ENCODE data around the gene REPS1. TPM values are rescaled to one million over a fixed set of nuclear protein-coding genes. Genes with fewer than 3 reads are reported as not detected.

The REPS1 gene
- total RNA-seq, 1 experiment from 2014 or later = 55.1 TPM

DNA sequence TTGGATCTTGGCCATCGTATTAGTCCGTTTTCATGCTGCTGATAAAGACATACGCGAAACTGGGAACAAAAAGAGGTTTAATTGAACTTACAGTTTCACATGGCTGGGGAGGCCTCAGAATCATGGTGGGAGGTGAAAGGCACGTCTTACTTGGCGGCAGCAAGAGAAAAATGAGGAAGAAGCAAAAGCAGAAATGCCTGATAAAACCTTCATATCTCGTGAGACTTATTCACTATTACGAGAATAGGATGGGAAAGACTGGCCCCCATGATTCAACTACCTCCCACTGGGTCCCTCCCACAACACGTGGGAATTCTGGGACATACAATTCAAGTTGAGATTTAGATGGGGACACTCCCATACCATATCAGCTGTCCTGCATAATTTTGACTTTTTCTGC is 20.1 kb upstream of the REPS1 start (continued):
- no peak for TF ChIP-seq ZNF121 (CRISPR knock-in tag; IDR thresholded peaks at IDR 0.05)

DNA sequence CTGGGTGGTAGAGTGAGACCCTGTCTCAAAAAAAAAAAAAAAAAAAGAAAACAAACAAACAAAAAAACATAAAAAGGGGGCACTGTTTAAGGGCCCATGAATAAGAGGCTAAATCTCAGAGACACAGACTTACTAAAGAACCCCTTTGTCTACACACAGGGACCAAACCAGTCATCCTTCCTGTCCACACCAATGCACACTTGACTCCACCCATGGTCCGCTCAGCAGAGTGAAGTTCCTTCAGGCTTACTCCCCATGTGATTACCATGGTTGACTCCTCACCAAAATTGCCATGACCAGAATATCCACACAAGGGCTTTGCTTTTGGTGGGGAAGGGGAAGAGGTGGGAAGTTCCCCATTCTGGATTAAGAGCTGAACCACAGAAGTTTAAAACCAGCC is 19.4 kb upstream of the REPS1 start:
- CTCF ChIA-PET = no interaction called here
- H3K27ac Mint-ChIP-seq = no peak overlapping the region
- TF ChIP-seq, protein P1, sequence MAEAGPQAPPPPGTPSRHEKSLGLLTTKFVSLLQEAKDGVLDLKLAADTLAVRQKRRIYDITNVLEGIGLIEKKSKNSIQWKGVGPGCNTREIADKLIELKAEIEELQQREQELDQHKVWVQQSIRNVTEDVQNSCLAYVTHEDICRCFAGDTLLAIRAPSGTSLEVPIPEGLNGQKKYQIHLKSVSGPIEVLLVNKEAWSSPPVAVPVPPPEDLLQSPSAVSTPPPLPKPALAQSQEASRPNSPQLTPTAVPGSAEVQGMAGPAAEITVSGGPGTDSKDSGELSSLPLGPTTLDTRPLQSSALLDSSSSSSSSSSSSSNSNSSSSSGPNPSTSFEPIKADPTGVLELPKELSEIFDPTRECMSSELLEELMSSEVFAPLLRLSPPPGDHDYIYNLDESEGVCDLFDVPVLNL (CRISPR knock-in tag; IDR thresholded peaks at IDR 0.05; ENCODE audit: borderline replicate concordance, low read depth) = no peak
- TF ChIP-seq SP1 (CRISPR knock-in tag; conservative IDR thresholded peaks at IDR 0.05) = no peak
- TF ChIP-seq, protein P2, sequence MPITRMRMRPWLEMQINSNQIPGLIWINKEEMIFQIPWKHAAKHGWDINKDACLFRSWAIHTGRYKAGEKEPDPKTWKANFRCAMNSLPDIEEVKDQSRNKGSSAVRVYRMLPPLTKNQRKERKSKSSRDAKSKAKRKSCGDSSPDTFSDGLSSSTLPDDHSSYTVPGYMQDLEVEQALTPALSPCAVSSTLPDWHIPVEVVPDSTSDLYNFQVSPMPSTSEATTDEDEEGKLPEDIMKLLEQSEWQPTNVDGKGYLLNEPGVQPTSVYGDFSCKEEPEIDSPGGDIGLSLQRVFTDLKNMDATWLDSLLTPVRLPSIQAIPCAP (CRISPR knock-in tag; IDR thresholded peaks at IDR 0.05) = no peak
- H3K9me3 Mint-ChIP-seq = no peaks in the 10 kb centered on the region
- POLR2A ChIA-PET = no interaction called here
- no peaks in the 10 kb centered on the region for H3K36me3 Mint-ChIP-seq
- H3K27me3 Mint-ChIP-seq (ENCODE audit: low read depth) = peaks cover 6% of the 10 kb centered on the region; the same call in 1 of the 2 replicates
- H3K4me3 Mint-ChIP-seq = no peak overlapping the region
- H3K4me1 Mint-ChIP-seq = peaks cover 20% of the 10 kb centered on the region
- DNase-seq (ENCODE audit: low spot score) (no peak), ATAC-seq (no peak)

DNA sequence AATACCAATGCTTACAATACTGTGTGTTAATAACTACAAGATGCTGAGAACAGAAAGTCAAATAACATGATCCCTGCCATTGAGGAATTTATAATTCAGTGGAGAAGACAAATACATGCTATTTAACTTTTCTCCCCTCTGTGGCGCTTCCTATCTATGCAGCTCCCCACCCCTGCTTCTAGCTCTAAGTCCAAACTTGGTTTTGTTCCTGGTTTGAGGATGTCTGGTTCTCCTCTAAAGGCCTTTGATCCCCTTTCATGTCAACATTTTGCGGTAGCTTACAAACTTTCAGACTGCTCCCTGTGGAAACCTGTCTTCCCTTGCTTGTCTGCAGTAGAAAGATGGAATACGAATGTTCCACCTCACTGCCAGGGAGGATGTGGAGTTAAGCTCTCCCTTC is 18.4 kb upstream of the REPS1 start:
- DNase-seq (ENCODE audit: low spot score) (no peak), ATAC-seq (no peak)
- peaks cover 6% of the 10 kb centered on the region; the same call in 1 of the 2 replicates for H3K27me3 Mint-ChIP-seq (ENCODE audit: low read depth)
- no peaks in the 10 kb centered on the region for H3K9me3 Mint-ChIP-seq
- no peak overlapping the region for H3K4me3 Mint-ChIP-seq
- ChIA-PET POLR2A (no interaction called here), CTCF (no interaction called here)
- TF ChIP-seq JAZF1 (CRISPR knock-in tag; IDR thresholded peaks at IDR 0.05) (no peak), ZBTB21 (CRISPR knock-in tag; IDR thresholded peaks at IDR 0.05; ENCODE audit: borderline replicate concordance) (no peak), GABPB1 (CRISPR knock-in tag; IDR thresholded peaks at IDR 0.05) (no peak), ZNF423 (CRISPR knock-in tag; IDR thresholded peaks at IDR 0.05) (no peak), IRF2 (CRISPR knock-in tag; IDR thresholded peaks at IDR 0.05; ENCODE audit: borderline replicate concordance, low read depth) (no peak), ZNF416 (CRISPR knock-in tag; IDR thresholded peaks at IDR 0.05) (no peak)
- TF ChIP-seq, protein P3, sequence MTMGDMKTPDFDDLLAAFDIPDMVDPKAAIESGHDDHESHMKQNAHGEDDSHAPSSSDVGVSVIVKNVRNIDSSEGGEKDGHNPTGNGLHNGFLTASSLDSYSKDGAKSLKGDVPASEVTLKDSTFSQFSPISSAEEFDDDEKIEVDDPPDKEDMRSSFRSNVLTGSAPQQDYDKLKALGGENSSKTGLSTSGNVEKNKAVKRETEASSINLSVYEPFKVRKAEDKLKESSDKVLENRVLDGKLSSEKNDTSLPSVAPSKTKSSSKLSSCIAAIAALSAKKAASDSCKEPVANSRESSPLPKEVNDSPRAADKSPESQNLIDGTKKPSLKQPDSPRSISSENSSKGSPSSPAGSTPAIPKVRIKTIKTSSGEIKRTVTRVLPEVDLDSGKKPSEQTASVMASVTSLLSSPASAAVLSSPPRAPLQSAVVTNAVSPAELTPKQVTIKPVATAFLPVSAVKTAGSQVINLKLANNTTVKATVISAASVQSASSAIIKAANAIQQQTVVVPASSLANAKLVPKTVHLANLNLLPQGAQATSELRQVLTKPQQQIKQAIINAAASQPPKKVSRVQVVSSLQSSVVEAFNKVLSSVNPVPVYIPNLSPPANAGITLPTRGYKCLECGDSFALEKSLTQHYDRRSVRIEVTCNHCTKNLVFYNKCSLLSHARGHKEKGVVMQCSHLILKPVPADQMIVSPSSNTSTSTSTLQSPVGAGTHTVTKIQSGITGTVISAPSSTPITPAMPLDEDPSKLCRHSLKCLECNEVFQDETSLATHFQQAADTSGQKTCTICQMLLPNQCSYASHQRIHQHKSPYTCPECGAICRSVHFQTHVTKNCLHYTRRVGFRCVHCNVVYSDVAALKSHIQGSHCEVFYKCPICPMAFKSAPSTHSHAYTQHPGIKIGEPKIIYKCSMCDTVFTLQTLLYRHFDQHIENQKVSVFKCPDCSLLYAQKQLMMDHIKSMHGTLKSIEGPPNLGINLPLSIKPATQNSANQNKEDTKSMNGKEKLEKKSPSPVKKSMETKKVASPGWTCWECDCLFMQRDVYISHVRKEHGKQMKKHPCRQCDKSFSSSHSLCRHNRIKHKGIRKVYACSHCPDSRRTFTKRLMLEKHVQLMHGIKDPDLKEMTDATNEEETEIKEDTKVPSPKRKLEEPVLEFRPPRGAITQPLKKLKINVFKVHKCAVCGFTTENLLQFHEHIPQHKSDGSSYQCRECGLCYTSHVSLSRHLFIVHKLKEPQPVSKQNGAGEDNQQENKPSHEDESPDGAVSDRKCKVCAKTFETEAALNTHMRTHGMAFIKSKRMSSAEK (CRISPR knock-in tag; IDR thresholded peaks at IDR 0.05; ENCODE audit: borderline replicate concordance) = no peak
- TF ChIP-seq, protein P4, sequence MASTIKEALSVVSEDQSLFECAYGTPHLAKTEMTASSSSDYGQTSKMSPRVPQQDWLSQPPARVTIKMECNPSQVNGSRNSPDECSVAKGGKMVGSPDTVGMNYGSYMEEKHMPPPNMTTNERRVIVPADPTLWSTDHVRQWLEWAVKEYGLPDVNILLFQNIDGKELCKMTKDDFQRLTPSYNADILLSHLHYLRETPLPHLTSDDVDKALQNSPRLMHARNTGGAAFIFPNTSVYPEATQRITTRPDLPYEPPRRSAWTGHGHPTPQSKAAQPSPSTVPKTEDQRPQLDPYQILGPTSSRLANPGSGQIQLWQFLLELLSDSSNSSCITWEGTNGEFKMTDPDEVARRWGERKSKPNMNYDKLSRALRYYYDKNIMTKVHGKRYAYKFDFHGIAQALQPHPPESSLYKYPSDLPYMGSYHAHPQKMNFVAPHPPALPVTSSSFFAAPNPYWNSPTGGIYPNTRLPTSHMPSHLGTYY (CRISPR knock-in tag; IDR thresholded peaks at IDR 0.05) = no peak
- TF ChIP-seq, protein P2 (CRISPR knock-in tag; IDR thresholded peaks at IDR 0.05) = no peak
- TF ChIP-seq, protein P5, sequence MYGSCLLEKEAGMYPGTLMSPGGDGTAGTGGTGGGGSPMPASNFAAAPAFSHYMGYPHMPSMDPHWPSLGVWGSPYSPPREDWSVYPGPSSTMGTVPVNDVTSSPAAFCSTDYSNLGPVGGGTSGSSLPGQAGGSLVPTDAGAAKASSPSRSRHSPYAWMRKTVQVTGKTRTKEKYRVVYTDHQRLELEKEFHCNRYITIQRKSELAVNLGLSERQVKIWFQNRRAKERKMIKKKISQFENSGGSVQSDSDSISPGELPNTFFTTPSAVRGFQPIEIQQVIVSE (CRISPR knock-in tag; IDR thresholded peaks at IDR 0.05; ENCODE audit: borderline replicate concordance) = no peak
- H3K36me3 Mint-ChIP-seq = no peaks in the 10 kb centered on the region
- peaks cover 11% of the 10 kb centered on the region for H3K4me1 Mint-ChIP-seq
- H3K27ac Mint-ChIP-seq = no peak overlapping the region
